GM20431 (cell line): ENCODE results near the gene LTB4R2.

Experiments used
- in situ Hi-C: fragments of 300-500 bp; cut with MseI, MboI; formaldehyde crosslinking; loops from one replicate; pipeline ENCODE4 v1.15.0; 2020; ENCODE audit warnings: low sequenced_read_pairs; ENCODE audit not compliant: unreplicated experiment

LTB4R2 gene

GRCh38 chr14:24297190-24297964 lies 12.6 kb upstream of the LTB4R2 start:
- in situ Hi-C loops, result no loop called here

DNA sequence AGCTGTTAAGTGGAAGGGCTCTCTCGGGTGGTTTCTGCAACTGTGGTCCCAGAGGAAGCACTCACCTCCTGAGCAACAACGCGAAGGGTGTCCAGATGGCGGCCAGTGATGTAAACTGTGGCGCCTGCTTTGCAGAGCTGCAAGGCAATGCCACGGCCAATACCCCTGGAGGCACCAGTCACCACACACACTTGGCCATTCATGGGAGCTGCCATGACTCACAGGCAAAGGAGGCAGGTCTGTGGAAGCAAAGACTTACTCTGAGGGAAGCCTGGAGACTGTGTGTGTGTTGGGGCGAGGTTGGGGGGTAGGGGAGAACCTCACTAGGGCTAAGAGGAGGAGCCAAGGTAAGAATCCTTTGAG lies 11.1 kb upstream of the LTB4R2 start:
- in situ Hi-C loops, result no loop called here

DNA sequence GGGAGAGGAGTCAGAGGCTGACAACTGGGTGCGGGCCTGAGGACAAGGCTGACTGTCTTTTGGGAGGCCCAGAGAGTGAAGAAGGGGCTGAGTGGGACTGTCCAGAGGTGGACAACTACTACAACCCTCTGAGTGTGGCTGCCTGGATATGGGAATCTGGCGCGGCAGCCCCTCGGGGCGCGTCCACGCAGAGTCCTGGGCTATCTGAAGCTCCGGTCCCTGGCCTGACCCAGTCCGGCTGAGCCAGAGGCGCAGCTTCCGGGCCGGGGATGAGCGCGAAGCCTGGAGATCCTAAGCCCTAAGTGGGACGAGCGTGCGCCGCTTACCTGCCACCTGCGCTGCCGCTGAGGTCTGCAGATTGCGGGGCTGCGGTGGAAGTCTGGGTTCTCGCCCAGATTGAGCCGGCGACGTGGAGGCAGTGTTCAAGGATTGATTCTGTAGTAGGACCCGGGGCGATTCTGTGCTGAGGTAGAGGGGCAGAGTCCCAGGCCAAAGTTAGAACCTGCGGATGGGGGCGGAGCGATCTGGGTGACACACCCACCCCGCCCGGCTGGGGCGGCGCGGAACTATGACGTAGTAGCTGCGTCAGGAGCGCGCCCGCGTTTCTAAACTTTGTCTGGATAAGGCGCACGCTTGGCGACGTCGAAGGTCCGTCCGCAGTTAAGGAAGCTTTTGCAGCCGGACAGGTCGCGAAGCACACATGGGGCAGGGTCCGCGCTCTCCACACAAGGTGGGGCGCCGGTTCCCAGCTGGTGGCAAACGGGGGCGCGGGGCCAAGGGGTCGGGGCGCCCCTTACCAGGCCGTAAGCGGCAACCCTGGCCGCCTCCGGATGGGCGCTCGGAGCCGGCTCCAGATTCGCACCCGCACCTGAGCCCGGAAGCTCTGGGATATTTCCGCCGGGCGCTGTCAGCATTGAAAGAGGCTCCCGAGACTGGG lies 10.4 kb upstream of the LTB4R2 start, which contains the start of the genes DHRS1 and NOP9:
TSS of gene DHRS1 (minus strand) at position 526 of the 937 bp plus-strand sequence. CDS start 674 bp downstream, outside the sequence.
TSS of gene NOP9 (plus strand) at position 596 of the 937 bp plus-strand sequence. CDS start at position 701, 105 bp downstream.
- in situ Hi-C loops, result no loop called here

GRCh38 chr14:24300326-24300980 lies 9.5 kb upstream of the LTB4R2 start:
- in situ Hi-C loops, result no loop called here

DNA sequence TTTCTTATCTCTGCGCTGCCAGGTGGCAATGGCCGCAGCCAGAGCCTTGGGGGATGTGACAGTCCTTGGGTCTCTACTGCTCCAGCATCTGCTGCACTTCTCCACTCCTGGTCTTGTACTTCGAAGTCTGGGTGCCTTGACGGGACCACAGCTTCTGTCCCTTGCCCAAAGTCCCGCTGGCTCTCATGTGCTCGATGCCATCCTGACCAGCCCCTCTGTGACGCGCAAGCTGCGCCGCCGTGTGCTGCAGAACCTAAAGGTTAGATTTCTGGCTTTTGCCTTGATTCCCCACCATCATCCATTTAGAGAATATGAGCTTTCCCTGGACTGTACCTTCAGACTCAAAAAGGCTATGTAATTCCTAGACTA lies 5.9 kb upstream of the LTB4R2 start:
- in situ Hi-C loops, result no loop called here

DNA sequence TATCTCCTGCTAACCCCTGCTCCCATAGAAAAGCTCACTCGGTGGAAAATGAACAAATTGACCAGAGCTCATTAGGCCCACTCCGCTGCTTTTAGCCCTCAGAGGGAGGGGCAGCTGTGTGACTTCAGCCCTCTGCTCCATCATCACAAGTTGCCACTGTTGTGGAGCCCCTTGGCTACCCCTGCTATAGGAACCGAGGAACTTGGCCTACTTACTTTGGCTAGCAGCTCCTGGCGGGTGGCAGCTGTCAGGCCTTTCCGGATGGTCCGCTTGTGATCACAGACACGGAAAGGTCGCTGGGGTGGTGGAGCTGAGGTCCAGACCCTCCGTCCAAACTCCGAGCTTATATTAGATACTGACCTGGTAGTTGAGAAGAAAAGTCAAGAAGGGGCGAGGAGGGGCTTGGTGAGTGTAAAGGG lies 2.8 kb upstream of the LTB4R2 start:
- in situ Hi-C loops, result no loop called here

DNA sequence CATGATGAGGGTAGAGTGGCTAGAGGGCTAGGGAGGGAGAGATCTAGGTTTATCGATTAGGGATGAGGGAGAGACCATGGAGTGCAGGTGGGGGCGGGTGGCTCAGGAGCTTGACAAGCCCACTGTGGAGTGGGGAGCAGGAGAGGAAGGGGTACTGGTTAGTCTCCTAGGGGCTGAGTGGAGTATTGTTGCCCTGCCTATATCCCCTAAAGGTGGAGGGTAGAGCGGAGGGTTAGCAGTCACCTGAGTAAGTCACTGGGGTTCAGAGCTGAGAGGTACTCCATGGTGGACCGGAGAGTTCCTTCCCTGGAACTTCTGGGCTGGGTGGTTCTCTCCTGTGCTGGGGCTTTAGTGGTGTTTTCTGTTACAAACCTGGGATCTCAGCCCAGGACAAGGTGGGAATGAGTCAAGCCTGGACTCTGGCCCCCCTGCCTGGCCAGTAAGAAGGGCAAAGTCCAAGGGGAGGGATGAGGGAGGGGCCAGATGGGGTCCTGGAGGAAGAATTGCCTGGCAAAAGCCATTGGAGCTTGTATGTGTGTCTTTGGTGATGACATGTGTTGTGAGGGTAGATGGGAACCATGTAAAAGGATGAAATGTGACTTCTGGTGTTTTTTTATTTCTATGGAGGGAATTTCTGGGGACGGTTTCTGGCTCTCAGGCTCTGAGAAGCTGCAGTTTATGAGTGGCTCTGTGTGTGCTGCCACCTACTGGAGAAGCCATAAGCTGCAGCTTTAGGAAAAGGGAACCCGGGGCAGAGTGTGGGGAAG lies 2.2 kb upstream of the LTB4R2 start, which contains the start of gene CIDEB:
TSS of gene CIDEB (minus strand) at position 403 of the 767 bp plus-strand sequence. CDS start at position 284, 119 bp downstream.
- in situ Hi-C loops, result no loop called here

DNA sequence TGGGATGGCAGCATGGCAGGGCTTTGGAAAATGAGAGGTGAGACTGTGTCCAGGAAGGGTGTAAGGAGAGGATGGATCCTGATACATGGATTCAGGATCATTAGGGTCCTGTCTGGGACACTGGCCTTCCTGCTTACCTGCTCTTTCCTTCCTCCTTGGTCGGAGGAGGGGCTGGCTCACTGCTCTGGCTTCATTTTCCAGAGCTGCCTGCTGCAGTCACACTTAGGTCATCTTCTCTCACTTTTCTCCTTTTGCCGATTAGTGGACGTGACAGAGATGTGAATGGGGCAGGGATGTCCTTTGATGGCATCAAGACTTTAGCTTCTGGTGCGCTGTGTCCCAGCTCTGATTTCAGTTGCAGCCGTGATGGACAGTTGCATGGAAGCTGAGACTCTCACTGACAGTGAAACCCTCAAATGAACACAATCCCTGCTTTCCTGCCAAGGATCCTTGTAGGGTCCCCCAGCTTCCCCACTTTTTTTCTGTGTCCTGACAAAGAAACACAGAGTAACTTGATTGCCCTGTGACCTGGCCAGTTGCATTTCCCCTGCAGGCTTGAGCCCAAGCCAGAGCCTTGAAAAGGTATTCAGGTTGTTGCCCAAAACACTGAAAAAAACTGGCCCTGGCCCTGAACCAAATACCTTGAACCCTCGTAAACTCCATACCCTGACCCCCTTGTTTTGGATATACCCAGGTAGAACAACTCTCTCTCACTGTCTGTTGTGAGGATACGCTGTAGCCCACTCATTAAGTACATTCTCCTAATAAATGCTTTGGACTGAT lies 1.4 kb upstream of the LTB4R2 start:
- in situ Hi-C loops, result no loop called here

- in situ Hi-C loops, result no loop called here
Measured at GRCh38 chr14:24310265-24310645, 315 bp downstream of the LTB4R2 start.

- in situ Hi-C loops, result no loop called here
Measured at GRCh38 chr14:24310646-24311604, 985 bp downstream of the LTB4R2 start, which contains the start of gene LTB4R. TSS of gene LTB4R (plus strand) at chr14:24311502. CDS start at chr14:24315652, 4,150 bp downstream.

DNA sequence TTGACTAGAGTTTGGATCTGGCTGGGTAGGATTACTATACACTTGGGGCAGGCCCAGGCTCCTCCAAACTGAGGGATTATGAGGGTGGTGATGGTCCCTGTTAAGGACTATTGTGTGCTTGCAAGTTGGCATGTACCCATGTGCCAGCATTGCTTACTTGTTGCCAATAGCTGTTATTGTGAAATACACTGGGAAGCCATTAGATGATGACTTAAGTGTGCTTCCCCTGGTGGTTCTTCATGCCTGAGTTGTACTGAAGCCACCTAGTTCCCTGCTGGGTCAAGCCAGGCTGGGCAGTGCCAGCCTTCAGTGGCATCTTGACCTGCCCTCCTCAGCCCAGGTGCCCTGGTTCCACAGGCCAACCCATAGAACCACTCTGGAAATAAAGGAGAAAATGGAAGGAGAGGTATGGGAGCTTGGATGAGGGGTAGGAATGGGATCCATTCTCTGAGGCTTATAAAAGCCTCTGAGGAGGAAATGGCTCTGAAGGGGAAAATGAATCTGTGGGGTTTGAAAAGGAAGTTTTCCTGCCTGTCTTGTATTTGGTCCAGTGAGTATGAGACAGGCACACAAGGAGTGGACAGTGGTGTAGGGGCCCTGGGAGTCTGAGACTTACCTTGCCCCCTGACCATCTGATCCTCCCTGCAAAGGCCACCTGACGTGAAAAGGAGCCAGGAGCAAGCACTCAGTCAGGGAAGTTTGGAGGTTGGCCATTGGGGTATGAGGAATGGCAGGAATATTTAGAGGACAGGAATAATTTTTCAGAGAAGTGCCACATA lies 2.1 kb downstream of the LTB4R2 start:
- in situ Hi-C loops, result no loop called here

- in situ Hi-C loops, result no loop called here
Measured at GRCh38 chr14:24312736-24313507, 3.0 kb downstream of the LTB4R2 start.

- in situ Hi-C loops, result no loop called here
Measured at GRCh38 chr14:24313913-24314312, 4.0 kb downstream of the LTB4R2 start.

- in situ Hi-C loops, result no loop called here
Measured at GRCh38 chr14:24314377-24315193, 4.6 kb downstream of the LTB4R2 start.

GRCh38 chr14:24315243-24315806 lies 5.4 kb downstream of the LTB4R2 start:
- in situ Hi-C loops, result no loop called here
